ENCODE measurements around the gene NRSN2. TPM values are rescaled to one million over a fixed set of nuclear protein-coding genes. Genes with fewer than 3 reads are reported as not detected.
A peak's percentile ranks its signal among the peaks of the same experiment; 100 is the strongest.

The NRSN2 gene
- total and polyA plus RNA-seq, 2 donors (not counting 3 experiments of a cell fraction or from before 2014, with no cell fraction given) = 36.9 to 64.1 TPM

DNA sequence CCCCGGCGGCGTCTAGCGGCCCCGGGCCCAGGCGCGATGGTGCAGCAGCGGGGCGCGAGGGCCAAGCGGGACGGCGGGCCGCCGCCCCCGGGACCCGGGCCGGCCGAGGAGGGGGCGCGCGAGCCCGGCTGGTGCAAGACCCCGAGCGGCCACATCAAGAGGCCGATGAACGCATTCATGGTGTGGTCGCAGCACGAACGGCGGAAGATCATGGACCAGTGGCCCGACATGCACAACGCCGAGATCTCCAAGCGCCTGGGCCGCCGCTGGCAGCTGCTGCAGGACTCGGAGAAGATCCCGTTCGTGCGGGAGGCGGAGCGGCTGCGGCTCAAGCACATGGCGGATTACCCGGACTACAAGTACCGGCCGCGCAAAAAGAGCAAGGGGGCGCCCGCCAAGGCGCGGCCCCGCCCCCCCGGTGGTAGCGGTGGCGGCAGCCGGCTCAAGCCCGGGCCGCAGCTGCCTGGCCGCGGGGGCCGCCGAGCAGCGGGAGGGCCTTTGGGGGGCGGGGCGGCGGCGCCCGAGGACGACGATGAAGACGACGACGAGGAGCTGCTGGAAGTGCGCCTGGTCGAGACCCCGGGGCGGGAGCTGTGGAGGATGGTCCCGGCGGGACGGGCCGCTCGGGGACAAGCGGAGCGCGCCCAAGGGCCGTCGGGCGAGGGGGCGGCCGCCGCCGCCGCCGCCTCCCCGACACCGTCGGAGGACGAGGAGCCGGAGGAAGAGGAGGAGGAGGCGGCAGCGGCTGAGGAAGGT, 20.8 kb upstream of the NRSN2 start:
- BruUV-seq (replicated peaks) = no TSS peak
- CTCF ChIA-PET = interaction anchor here (0.9 to 4.2 kb wide), 6 partner anchors 14 to 67 kb away, joined by 3 to 39 read pairs (median 5); partner anchors contain the start of gene ZCCHC3

More for the DNA sequence above, 20.8 kb upstream of the NRSN2 start:
- Histone ChIP-seq H3K9me3 (replicated peaks; ENCODE audit: control insufficient read depth, insufficient read depth, low read length) (no peaks in the 10 kb centered on the region), H3K27ac (ENCODE audit: insufficient read depth, low read depth, low read length) (peak overlapping the region; percentile 18), H3K4me1 (ENCODE audit: control insufficient read depth, extremely low read depth, insufficient read depth, low read length) (peaks cover 25% of the 10 kb centered on the region), H3K36me3 (ENCODE audit: control insufficient read depth in 2 of 2, extremely low read depth in 1 of 2, insufficient read depth in 2 of 2, low read length in 2 of 2) (no peaks in the 10 kb centered on the region), H3K9me1 (replicated peaks; ENCODE audit: control insufficient read depth, extremely low read depth, insufficient read depth, low read length) (no peaks in the 10 kb centered on the region), H3K4me3 (replicated peaks in 1 of 3; ENCODE audit: insufficient read depth in 1 of 3, low read depth in 1 of 3, low read length in 3 of 3) (peak overlapping the region; percentile 42 to 69 (median 54)), H3K9ac (replicated peaks; ENCODE audit: extremely low read depth, insufficient read depth, low read length) (peak overlapping the region; percentile 63), H3K4me2 (ENCODE audit: insufficient read depth, low read length) (peak overlapping the region; percentile 33), H3K27me3 (ENCODE audit: control insufficient read depth in 2 of 2, insufficient read depth in 2 of 2, low read length in 2 of 2) (no peaks in the 10 kb centered on the region), H2AFZ (ENCODE audit: low read depth, low read length) (peak overlapping the region; percentile 42), H4K20me1 (replicated peaks; ENCODE audit: control insufficient read depth, extremely low read depth, insufficient read depth, low read length) (no peaks in the 10 kb centered on the region), H3K79me2 (ENCODE audit: control insufficient read depth, insufficient read depth, low read length) (peaks cover 15% of the 10 kb centered on the region)
- POLR2A ChIA-PET = interaction anchor here (1.0 to 2.1 kb wide), 2 partner anchors 16 to 27 kb away, joined by 4 to 9 read pairs; no protein-coding TSS in a partner anchor
- TF ChIP-seq, protein P1, sequence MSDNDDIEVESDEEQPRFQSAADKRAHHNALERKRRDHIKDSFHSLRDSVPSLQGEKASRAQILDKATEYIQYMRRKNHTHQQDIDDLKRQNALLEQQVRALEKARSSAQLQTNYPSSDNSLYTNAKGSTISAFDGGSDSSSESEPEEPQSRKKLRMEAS (IDR thresholded peaks at IDR 0.05; ENCODE audit: insufficient read depth, insufficient read length) = no peak
- TF ChIP-seq JUN (IDR thresholded peaks at IDR 0.05; ENCODE audit: borderline replicate concordance, insufficient read depth, insufficient read length, low read depth) = no peak
- TF ChIP-seq POLR2A (IDR thresholded peaks at IDR 0.05; ENCODE audit: low read depth, low read length) = no peak
- TF ChIP-seq MYC (IDR thresholded peaks at IDR 0.05; ENCODE audit: low read depth, low read length) = no peak
- no peak for TF ChIP-seq FOS (IDR thresholded peaks at IDR 0.05; ENCODE audit: borderline replicate concordance, insufficient read depth, low read length)
- TF ChIP-seq EZH2 (IDR thresholded peaks at IDR 0.05; ENCODE audit: borderline replicate concordance, low read depth, low read length, severe bottlenecking) = no peak
- TF ChIP-seq GATA2 (IDR thresholded peaks at IDR 0.05; ENCODE audit: insufficient read depth, insufficient read length, low read depth, low read length) = no peak
- TF ChIP-seq, protein P2, sequence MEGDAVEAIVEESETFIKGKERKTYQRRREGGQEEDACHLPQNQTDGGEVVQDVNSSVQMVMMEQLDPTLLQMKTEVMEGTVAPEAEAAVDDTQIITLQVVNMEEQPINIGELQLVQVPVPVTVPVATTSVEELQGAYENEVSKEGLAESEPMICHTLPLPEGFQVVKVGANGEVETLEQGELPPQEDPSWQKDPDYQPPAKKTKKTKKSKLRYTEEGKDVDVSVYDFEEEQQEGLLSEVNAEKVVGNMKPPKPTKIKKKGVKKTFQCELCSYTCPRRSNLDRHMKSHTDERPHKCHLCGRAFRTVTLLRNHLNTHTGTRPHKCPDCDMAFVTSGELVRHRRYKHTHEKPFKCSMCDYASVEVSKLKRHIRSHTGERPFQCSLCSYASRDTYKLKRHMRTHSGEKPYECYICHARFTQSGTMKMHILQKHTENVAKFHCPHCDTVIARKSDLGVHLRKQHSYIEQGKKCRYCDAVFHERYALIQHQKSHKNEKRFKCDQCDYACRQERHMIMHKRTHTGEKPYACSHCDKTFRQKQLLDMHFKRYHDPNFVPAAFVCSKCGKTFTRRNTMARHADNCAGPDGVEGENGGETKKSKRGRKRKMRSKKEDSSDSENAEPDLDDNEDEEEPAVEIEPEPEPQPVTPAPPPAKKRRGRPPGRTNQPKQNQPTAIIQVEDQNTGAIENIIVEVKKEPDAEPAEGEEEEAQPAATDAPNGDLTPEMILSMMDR (IDR thresholded peaks at IDR 0.05; ENCODE audit: extremely low read depth in 1 of 2, insufficient read depth in 1 of 2, low read depth in 1 of 2, low read length in 2 of 2) = no peak
- no peak for TF ChIP-seq POLR2AphosphoS5 (IDR thresholded peaks at IDR 0.05; ENCODE audit: insufficient read depth, low read depth, low read length)
- dilution Hi-C loops (cut with MboI; ENCODE audit: extremely low pct_ligation_motif_present, low sequenced_read_pairs) = no loop called here
- intact Hi-C loops (cut with micrococcal nuclease) = loop anchor here (1.0 kb wide), 1 partner anchor 59 kb away; no protein-coding TSS in a partner anchor
- DNase-seq (ENCODE audit: low read depth, low spot score) = peak; percentile 69
- FAIRE-seq = no peak
